Panc1 (cell line): ENCODE results near the gene SSR1.

Source experiments
- CTCF ChIP-seq: fragments of 450-650 bp; IDR thresholded peaks from 2 replicates; pipeline ENCODE4 v1.5.1; 2017; ENCODE audit warnings: mild to moderate bottlenecking
- POLR2AphosphoS5 ChIP-seq: IDR thresholded peaks from 2 replicates; pipeline ENCODE4 v1.6.1; 2012; ENCODE audit warnings: mild to moderate bottlenecking, low read depth, low read length, moderate library complexity
- SIN3A ChIP-seq: IDR thresholded peaks from 2 replicates; pipeline ENCODE4 v1.6.1; 2012; ENCODE audit warnings: low read depth, mild to moderate bottlenecking, low read length, moderate library complexity, borderline replicate concordance; ENCODE audit not compliant: insufficient read depth
- TCF7L2 ChIP-seq: IDR thresholded peaks from 2 replicates; pipeline ENCODE4 v1.6.1; 2011; ENCODE audit warnings: mild to moderate bottlenecking, low read depth, low read length, inconsistent platforms
- TF ChIP-seq, protein P1 (sequence below), 2 experiments: IDR thresholded peaks; 2 replicates each; pipeline ENCODE4 v1.6.1; 2011 to 2012; ENCODE audit warnings: low read depth in 2 of 2, control low read depth in 1 of 2, low read length in 1 of 2, mild to moderate bottlenecking in 1 of 2, moderate library complexity in 1 of 2; ENCODE audit not compliant: insufficient read depth in 1 of 2

GRCh38 chr6:7252390-7252789 lies 60.6 kb downstream of the SSR1 start:
- no peak for TF ChIP-seq CTCF
- TF ChIP-seq, protein P1, sequence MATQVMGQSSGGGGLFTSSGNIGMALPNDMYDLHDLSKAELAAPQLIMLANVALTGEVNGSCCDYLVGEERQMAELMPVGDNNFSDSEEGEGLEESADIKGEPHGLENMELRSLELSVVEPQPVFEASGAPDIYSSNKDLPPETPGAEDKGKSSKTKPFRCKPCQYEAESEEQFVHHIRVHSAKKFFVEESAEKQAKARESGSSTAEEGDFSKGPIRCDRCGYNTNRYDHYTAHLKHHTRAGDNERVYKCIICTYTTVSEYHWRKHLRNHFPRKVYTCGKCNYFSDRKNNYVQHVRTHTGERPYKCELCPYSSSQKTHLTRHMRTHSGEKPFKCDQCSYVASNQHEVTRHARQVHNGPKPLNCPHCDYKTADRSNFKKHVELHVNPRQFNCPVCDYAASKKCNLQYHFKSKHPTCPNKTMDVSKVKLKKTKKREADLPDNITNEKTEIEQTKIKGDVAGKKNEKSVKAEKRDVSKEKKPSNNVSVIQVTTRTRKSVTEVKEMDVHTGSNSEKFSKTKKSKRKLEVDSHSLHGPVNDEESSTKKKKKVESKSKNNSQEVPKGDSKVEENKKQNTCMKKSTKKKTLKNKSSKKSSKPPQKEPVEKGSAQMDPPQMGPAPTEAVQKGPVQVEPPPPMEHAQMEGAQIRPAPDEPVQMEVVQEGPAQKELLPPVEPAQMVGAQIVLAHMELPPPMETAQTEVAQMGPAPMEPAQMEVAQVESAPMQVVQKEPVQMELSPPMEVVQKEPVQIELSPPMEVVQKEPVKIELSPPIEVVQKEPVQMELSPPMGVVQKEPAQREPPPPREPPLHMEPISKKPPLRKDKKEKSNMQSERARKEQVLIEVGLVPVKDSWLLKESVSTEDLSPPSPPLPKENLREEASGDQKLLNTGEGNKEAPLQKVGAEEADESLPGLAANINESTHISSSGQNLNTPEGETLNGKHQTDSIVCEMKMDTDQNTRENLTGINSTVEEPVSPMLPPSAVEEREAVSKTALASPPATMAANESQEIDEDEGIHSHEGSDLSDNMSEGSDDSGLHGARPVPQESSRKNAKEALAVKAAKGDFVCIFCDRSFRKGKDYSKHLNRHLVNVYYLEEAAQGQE (IDR thresholded peaks at IDR 0.05; ENCODE audit: insufficient read depth in 1 of 2, low read depth in 2 of 2, low read length in 1 of 2), result no peak
- no peak for TF ChIP-seq POLR2AphosphoS5
- TF ChIP-seq SIN3A, result no peak
- no peak for TF ChIP-seq TCF7L2
